NT2/D1 (cell line): Measurements from ENCODE around the gene MMP2.

Source experiments
- SUZ12 ChIP-seq: IDR thresholded peaks from 2 replicates; pipeline ENCODE4 v1.6.1; 2011; ENCODE audit not compliant: insufficient read length, insufficient read depth; ENCODE audit errors: extremely low read depth
- YY1 ChIP-seq: IDR thresholded peaks from 2 replicates; pipeline ENCODE4 v1.6.1; 2011; ENCODE audit not compliant: insufficient read length, insufficient read depth

DNA sequence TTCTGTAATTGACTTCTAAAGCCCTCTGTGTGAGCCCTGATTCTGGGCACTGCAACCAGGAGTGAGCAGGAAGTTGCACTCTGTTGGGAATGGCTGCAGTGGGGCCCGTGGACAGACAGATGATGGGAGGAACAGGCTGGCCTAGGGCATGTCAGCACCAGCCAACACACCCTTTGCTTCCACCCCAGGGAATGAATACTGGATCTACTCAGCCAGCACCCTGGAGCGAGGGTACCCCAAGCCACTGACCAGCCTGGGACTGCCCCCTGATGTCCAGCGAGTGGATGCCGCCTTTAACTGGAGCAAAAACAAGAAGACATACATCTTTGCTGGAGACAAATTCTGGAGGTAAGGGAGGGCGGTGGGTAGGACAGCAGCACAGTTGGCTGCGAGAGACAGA lies 19.1 kb downstream of the MMP2 start:
- TF ChIP-seq YY1 (no peak), SUZ12 (no peak)
